Tibial nerve (tissue), 4 donors: ENCODE measurements around the gene SRGAP3.

Experiments used
- CTCF ChIP-seq, 5 experiments: fragments of 200-600 bp in 3 of 5; fragments of 450-650 bp in 2 of 5; sonication (generic) in 3 of 5; IDR thresholded peaks; one replicate each; pipeline ENCODE4 v1.5.1; 2016 to 2019; ENCODE audit warnings: antibody characterized with exemption in 5 of 5, mild to moderate bottlenecking in 3 of 5, moderate library complexity in 2 of 5
- EP300 ChIP-seq, 2 donors: sonication (generic); formaldehyde crosslinking; IDR thresholded peaks; one replicate each; pipeline ENCODE4 v1.6.1; 2017; ENCODE audit warnings: antibody characterized with exemption in 2 of 2, mild to moderate bottlenecking in 1 of 2
- POLR2A ChIP-seq, 2 donors: fragments of 450-650 bp; IDR thresholded peaks; one replicate each; pipeline ENCODE4 v1.6.1; 2017; ENCODE audit warnings: antibody characterized with exemption in 2 of 2, mild to moderate bottlenecking in 2 of 2, moderate library complexity in 2 of 2

- no peak for TF ChIP-seq CTCF (IDR thresholded peaks at IDR 0.05)
- no peak for TF ChIP-seq POLR2A (IDR thresholded peaks at IDR 0.05)
- TF ChIP-seq EP300 (IDR thresholded peaks at IDR 0.05), result no peak
Observed at GRCh38 chr3:9147215-9147895, 102.1 kb downstream of the SRGAP3 start.
